ENCODE results near the gene SHLD1.
A peak's percentile ranks its signal among the peaks of the same experiment; 100 is the strongest.
"Not testable (repeated sequence)": the region's sequence is repeated elsewhere in the genome, so short reads cannot be mapped to it uniquely, and the experiment has no call there.

The SHLD1 gene

GRCh38 chr20:5781798-5782750 is 31.9 kb downstream of the SHLD1 start:
- no peak for DNase-seq

- DNase-seq = no peak
These were observed 34.5 kb downstream of the SHLD1 start for GRCh38 chr20:5784735-5785134.

- DNase-seq = no peak
These were observed 34.9 kb downstream of the SHLD1 start for GRCh38 chr20:5785146-5785545.

GRCh38 chr20:5786930-5787795 is 37.0 kb downstream of the SHLD1 start:
- DNase-seq = no peak

GRCh38 chr20:5787796-5788165 is 37.6 kb downstream of the SHLD1 start:
- no peak for DNase-seq

- DNase-seq = peak; percentile 56
These were observed 38.2 kb downstream of the SHLD1 start for GRCh38 chr20:5788385-5788895.

GRCh38 chr20:5789827-5790226 is 39.6 kb downstream of the SHLD1 start:
- no peak for DNase-seq

- no peak for DNase-seq
These were observed 43.7 kb downstream of the SHLD1 start for GRCh38 chr20:5793916-5794315.

GRCh38 chr20:5796331-5797040 is 46.3 kb downstream of the SHLD1 start:
- no peak for DNase-seq

GRCh38 chr20:5797165-5797564 is 47.0 kb downstream of the SHLD1 start:
- DNase-seq = no peak

- no peak for DNase-seq
These were observed 47.8 kb downstream of the SHLD1 start for GRCh38 chr20:5797843-5798462.

GRCh38 chr20:5803754-5804303 is 53.6 kb downstream of the SHLD1 start:
- DNase-seq = not testable (repeated sequence)

- DNase-seq = no peak
These were observed 56.5 kb downstream of the SHLD1 start for GRCh38 chr20:5806457-5807263.

- DNase-seq = no peak
These were observed 57.2 kb downstream of the SHLD1 start for GRCh38 chr20:5807431-5807830.

- no peak for DNase-seq
These were observed 58.7 kb downstream of the SHLD1 start for GRCh38 chr20:5808901-5809300.

- DNase-seq = no peak
These were observed 59.3 kb downstream of the SHLD1 start for GRCh38 chr20:5809495-5809894.

GRCh38 chr20:5810800-5811422 is 60.7 kb downstream of the SHLD1 start:
- DNase-seq = no peak

GRCh38 chr20:5811746-5812145 is 61.5 kb downstream of the SHLD1 start:
- DNase-seq = no peak

GRCh38 chr20:5818346-5818681 is 68.1 kb downstream of the SHLD1 start:
- DNase-seq = no peak

GRCh38 chr20:5820738-5821137 is 70.5 kb downstream of the SHLD1 start:
- DNase-seq = no peak

All from activated CD4-positive, CD25-positive, alpha-beta regulatory T cell treated with anti-CD3 and anti-CD28 coated beads, Interleukin-2, amount 50 U/mL, for 72 hours (primary cell).